ENCODE measurements around the gene ZNF785.
A peak's percentile ranks its signal among the peaks of the same experiment; 100 is the strongest.
"Not testable (repeated sequence)": the region's sequence is repeated elsewhere in the genome, so short reads cannot be mapped to it uniquely, and the experiment has no call there.

ZNF785 gene

DNA sequence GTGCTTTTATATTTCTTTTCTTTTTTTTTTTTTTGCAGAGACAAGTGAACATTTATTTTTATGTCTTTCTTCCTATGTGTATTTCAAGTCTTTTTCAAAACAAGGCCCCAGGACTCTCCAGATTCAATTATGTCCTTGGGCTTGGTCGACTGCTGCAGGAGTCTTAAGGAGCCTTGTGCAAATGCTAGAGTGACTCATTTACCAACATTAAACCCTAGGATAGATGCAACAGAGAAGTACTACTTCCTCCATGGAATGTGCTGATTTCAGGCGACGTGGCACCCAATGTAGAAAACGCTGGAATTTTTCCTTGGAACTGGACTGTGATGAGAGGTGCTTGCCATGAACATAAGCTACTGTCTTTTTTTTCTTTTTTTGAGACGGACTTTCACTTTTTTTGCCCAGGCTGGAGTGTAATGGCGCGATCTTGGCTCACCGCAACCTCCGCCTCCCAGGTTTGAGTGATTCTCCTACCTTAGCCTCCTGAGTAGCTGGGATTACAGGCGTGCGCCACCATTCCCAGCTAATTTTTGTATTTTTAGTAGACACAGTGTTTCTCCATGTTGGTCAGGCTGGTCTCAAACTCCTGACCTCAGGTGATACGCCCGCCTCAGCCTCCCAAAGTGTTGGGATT, 49.0 kb downstream of the ZNF785 start:
- not testable (repeated sequence) for DNase-seq

DNA sequence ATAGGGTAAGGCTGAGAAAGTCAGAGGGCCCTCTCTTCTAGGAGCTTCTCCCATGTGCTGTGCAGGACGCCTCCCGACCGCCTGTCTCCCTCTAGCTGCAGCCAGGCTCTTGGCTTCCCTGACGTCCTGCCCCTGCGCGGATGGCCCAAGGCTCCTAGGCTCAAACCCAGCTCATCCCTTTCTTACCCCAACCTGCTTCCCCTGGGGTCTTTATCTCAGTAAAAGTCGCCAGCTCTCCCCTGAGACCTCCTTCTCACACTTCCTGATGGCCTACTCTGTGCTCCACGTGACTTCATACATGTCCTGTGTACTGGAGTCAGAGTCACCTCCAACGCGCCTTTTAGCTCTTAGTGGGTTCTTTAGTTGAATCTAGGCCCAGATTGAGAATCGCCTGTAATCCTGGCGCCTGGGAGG, 49.7 kb downstream of the ZNF785 start:
- peak; percentile 20 for DNase-seq

DNA sequence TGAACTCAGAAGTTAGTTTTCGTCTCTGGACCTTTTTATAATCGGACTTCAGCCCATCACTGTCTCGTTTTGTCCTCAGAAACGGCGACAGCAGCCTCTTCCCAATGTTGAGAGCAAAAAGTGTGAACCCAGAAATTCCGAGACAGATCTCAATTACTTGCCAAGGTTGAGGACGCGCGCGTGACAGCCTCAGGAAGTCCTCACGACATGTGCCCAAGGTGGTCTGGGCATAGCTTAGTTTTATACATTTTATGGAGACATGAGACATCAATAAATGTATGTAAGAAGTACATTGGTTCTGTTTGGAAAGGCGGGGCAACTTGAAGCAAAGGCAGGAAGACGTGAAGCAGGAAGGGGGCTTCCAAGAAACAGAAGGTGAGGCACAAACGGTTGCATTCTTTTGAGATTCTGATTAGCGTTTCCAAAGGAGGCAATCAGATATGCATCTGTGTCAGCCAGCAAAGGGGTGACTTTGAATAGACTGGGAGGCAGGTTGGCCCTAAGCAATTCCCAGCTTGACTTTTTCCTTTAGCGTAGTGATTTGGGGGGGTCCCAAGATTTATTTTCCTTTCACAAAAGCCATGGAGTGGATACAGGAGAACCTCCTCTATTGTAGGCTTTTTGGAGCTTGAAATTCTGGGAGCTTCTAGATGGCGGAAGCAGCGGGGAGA, 50.3 kb downstream of the ZNF785 start:
- DNase-seq = no peak

DNA sequence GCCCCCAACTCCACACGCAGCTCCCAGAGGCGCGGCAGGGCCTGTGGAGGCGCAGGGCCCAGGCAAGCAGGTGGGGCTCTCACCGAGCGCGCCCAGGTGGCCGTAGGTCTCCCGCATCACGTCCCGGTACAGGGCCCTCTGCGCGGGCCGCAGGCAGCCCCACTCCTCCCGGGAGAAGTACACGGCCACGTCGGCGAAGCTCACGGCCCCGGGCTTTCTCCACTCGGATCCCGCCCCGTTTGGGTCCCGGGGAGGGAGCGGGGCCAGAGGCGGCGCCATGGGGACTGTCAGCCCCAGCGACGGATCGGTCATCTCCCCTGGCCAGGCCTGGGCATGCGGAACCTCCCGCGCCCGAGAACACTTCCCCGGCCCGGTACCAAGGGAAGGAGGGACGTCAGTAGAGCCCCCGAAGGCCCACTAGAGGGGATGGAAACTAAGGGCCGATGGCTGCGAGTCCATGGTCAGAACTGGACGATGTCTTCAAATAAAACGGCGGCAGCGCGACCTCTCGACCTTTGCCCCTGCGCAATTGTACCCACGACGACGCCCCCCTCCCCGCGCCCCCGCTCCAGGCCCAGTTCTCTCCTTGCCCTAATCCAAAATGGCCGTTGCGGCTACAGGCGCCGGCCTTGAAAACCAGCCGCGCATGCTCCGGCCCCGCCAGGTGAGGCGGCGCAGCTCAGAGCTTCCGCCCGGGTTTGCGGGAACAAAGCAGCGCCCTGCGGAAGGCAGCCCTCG, 51.0 kb downstream of the ZNF785 start, which contains the start of gene ZNF747:
Gene ZNF747, minus strand, starts transcription at position 491 of the 738 bp plus-strand sequence. Its CDS starts 179 bp downstream, at position 312.
- DNase-seq = peak; percentile 87

DNA sequence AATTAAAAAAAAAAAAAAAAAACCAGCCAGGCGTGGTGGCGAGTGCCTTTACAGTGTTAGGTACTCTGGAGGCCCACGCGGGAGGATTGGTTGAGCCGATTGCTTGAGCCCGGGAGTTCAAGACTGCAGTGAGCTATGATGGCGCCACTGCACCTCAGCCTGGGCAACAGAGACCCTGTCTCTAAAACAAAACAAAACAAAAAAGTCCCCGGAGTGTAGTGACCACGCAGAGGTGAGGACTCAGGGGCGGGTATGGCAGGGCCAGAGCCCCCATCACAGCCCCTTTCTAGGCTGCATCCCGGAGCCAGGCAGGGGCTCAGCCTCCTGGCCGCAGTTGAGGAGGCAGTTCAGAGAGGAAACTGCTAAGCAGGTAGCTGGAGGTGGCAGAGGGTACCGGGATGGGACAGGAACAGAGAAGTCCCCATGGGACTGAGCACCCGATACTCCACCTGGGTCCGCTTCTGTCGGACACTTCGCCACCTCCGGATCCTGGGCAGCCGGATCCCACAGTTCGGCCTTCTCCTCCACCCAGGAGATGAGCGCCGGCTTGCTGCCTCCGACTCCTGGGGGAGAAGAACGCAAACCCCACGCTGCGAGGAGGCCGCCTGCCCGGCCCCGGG, 51.6 kb downstream of the ZNF785 start:
- no peak for DNase-seq

DNA sequence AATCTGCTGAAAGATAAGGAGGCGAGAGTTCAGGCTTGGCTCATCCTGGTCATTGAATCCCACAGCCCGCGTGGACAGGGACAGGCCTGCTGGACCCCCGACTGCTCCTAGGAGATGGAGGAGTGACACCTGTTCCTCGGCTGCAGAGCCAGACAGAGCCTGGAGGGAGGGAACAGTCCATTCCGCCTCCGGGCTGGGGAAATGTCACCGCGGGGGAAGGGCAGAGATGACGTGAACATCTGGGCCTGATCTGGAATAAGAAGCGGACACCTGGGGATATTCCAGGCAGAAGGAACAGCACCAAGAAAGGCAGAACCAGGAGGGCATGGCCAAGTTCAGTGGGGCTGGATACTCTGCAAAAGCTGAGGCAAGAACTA, 52.4 kb downstream of the ZNF785 start:
- no peak for DNase-seq

DNA sequence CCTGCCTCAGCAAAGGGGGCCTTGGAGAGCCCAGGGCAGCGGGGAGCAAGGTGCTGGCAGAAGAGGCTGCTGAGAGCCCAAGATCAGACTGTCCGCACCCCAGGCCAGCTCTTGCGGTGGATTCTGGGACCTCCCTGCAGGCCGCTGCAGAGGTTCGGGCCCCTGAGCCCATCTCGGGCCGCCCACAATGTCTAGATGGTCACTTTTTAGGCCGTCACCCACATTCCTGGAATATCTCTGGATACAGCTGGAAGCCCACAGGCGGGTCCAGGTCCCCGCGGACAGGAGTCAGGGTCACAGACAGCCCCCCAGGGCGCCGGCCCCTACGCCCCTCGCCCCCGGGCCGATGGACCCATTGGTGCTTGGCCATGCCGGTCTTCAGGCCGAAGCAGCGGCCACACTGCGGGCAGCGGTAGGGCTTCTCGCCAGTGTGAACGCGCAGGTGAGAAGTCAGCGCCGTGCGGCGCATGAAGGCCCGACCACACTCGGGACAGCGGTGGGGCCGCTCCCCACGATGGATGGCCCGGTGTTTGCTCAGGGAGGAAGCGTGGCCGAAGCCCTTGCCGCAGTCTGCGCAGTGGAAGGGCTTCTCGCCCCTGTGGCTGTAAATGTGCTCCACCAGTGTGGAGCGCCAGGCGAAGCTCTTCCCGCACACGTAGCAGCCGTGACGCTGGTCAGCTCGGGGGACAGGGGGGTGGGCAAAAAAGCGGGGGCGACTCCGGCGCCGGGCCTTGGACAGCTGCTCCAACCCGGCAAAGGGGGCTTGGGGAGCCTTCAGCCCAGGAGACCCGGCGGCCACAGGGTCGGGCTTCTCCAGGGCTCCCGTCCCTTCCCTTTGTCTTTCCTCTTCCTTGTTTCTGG, 53.0 kb downstream of the ZNF785 start:
- DNase-seq = no peak
